OCI-LY7 (cell line): ENCODE data around the gene BLNK. TPM values are rescaled to one million over a fixed set of nuclear protein-coding genes. Genes with fewer than 3 reads are reported as not detected.
A peak's percentile ranks its signal among the peaks of the same experiment; 100 is the strongest.

Experiments
- BruUV-seq: library from RNA; stranded (reverse); fragments of 400-500 nt; replicated peaks from 2 replicates; lab custom pipeline; 2021; lab: Mats Ljungman, UMichigan
- CTCF ChIA-PET: fragments of 300-600 bp; sonication (Branson Sonifier 250); formaldehyde crosslinking; loops from one replicate; lab custom pipeline; 2022; ENCODE audit warnings: antibody characterized with exemption; ENCODE audit not compliant: unreplicated experiment; lab: Charles Lee
- POLR2A ChIA-PET: fragments of 300-600 bp; sonication (Branson Sonifier 250); formaldehyde crosslinking; loops from one replicate; lab custom pipeline; 2022; ENCODE audit warnings: antibody characterized with exemption; lab: Charles Lee
- DNase-seq: peaks from one replicate; pipeline ENCODE4 v3.0.0-alpha.2; 2015; ENCODE audit warnings: low spot score
- H2AFZ ChIP-seq: fragments of 200-600 bp; sonication (generic), shearing (Covaris generic); 2 replicates; pipeline ENCODE4 v1.6.1; 2014; ENCODE audit warnings: mild to moderate bottlenecking, antibody characterized with exemption, low read length, moderate library complexity
- H3K27ac ChIP-seq: fragments of 200-600 bp; sonication (generic); 2 replicates; pipeline ENCODE4 v1.5.1; 2014; ENCODE audit warnings: mixed run types, low read depth, mild to moderate bottlenecking, moderate library complexity, low read length, inconsistent platforms; ENCODE audit not compliant: poor library complexity, severe bottlenecking
- H3K36me3 ChIP-seq: fragments of 200-600 bp; sonication (generic); 2 replicates; pipeline ENCODE4 v1.6.1; 2014; ENCODE audit warnings: mild to moderate bottlenecking, antibody characterized with exemption, low read length, moderate library complexity, mixed read lengths; ENCODE audit not compliant: insufficient read depth
- H3K4me1 ChIP-seq: fragments of 200-600 bp; sonication (generic); 2 replicates; pipeline ENCODE4 v1.5.1; 2014; ENCODE audit warnings: mild to moderate bottlenecking, low read length; ENCODE audit not compliant: insufficient read depth, poor library complexity, severe bottlenecking
- H3K4me2 ChIP-seq: fragments of 200-600 bp; sonication (generic); 2 replicates; pipeline ENCODE4 v1.6.1; 2014; ENCODE audit warnings: mild to moderate bottlenecking, low read length
- H3K4me3 ChIP-seq: fragments of 200-600 bp; sonication (generic); 2 replicates; pipeline ENCODE4 v1.5.1; 2014; ENCODE audit warnings: mild to moderate bottlenecking, low read depth, low read length; ENCODE audit not compliant: poor library complexity, severe bottlenecking
- H3K79me2 ChIP-seq: fragments of 200-600 bp; sonication (generic); 2 replicates; pipeline ENCODE4 v1.6.1; 2016; ENCODE audit warnings: low read depth, mild to moderate bottlenecking, low read length, moderate library complexity, mixed read lengths; ENCODE audit not compliant: insufficient read depth
- H3K9me2 ChIP-seq: fragments of 200-600 bp; sonication (generic); 2 replicates; pipeline ENCODE4 v1.6.1; 2016; ENCODE audit warnings: mild to moderate bottlenecking, low read length, mixed read lengths; ENCODE audit not compliant: insufficient read depth
- H3K9me3 ChIP-seq: fragments of 200-600 bp; sonication (generic); 2 replicates; pipeline ENCODE4 v1.6.1; 2014; ENCODE audit warnings: mild to moderate bottlenecking, mixed run types, low read length, mixed read lengths
- H4K20me1 ChIP-seq: fragments of 200-600 bp; sonication (generic); 2 replicates; pipeline ENCODE4 v1.6.1; 2014; ENCODE audit warnings: mild to moderate bottlenecking, antibody characterized with exemption, low read length, moderate library complexity, mixed read lengths; ENCODE audit not compliant: insufficient read depth
- EZH2phosphoT487 ChIP-seq: fragments of 200-600 bp; sonication (generic); IDR thresholded peaks from 2 replicates; pipeline ENCODE4 v1.6.1; 2018; ENCODE audit warnings: low read depth, borderline replicate concordance, mild to moderate bottlenecking, mixed run types, antibody characterized with exemption, low read length, moderate library complexity, mixed read lengths
- intact Hi-C: fragments of 100-400 bp; cut with micrococcal nuclease; formaldehyde crosslinking; loops from one replicate; pipeline ENCODE4 v1.10.0; 2022; ENCODE audit not compliant: unreplicated experiment
- total RNA-seq, 2 experiments: library from RNA; depleted of rRNA in 1 of 2; stranded (reverse); fragments of >200 nt in 1 of 2; shearing (Covaris generic) in 1 of 2; gene quantifications; 2 replicates each; pipeline ENCODE4 v1.2.3, GENCODE V29; 2014 to 2022
- TF ChIP-seq, protein P1 (sequence below): fragments of 200-600 bp; sonication (generic); conservative IDR thresholded peaks from 2 replicates; pipeline ENCODE4 v1.5.1; 2014; ENCODE audit warnings: mild to moderate bottlenecking, antibody characterized with exemption, low read length, moderate library complexity, mixed read lengths

Gene BLNK
- total RNA-seq, 2 experiments from 2014 or later: 113 to 201 TPM

DNA sequence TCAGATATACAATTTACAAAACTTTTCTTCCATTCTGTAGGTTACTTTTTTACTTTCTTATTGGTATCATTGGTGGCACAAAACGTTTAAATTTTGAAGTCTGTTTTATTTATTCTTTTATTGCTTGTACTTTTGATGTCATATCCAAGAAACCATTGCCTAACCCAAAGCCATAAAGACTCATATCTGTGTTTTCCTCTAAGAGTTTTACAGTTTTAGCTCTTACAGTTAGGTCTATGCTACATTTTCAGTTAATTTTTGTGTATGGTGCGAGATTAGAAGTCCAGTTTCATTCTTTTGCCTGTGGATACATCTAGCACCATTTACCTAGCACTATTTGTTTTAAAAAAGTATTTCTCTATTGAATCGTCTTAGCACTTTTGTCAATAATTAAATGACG is 53.7 kb downstream of the BLNK start:
- CTCF ChIA-PET: no interaction called here
- TF ChIP-seq, protein P1, sequence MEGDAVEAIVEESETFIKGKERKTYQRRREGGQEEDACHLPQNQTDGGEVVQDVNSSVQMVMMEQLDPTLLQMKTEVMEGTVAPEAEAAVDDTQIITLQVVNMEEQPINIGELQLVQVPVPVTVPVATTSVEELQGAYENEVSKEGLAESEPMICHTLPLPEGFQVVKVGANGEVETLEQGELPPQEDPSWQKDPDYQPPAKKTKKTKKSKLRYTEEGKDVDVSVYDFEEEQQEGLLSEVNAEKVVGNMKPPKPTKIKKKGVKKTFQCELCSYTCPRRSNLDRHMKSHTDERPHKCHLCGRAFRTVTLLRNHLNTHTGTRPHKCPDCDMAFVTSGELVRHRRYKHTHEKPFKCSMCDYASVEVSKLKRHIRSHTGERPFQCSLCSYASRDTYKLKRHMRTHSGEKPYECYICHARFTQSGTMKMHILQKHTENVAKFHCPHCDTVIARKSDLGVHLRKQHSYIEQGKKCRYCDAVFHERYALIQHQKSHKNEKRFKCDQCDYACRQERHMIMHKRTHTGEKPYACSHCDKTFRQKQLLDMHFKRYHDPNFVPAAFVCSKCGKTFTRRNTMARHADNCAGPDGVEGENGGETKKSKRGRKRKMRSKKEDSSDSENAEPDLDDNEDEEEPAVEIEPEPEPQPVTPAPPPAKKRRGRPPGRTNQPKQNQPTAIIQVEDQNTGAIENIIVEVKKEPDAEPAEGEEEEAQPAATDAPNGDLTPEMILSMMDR: no peak
- no peak for TF ChIP-seq EZH2phosphoT487

GRCh38 chr10:96216775-96217174 is 54.6 kb downstream of the BLNK start:
- Histone ChIP-seq H4K20me1 (no peaks in the 10 kb centered on the region), H3K4me2 (no peak overlapping the region), H3K36me3 (peaks cover 100% of the 10 kb centered on the region), H3K9me2 (no peaks in the 10 kb centered on the region), H3K79me2 (no peaks in the 10 kb centered on the region), H3K4me3 (no peak overlapping the region), H3K9me3 (no peaks in the 10 kb centered on the region), H3K4me1 (peaks cover 4% of the 10 kb centered on the region), H2AFZ (no peak overlapping the region), H3K27ac (no peak overlapping the region)
- ChIA-PET CTCF (no interaction called here), POLR2A (no interaction called here)
- no peak for TF ChIP-seq EZH2phosphoT487
- TF ChIP-seq, protein P1: no peak
- BruUV-seq: no TSS peak
- intact Hi-C loops: loop anchor here (5.0 kb wide), 1 partner anchor 199 kb away; no protein-coding TSS in a partner anchor
- DNase-seq: no peak

More for the DNA sequence above, 53.7 kb downstream of the BLNK start:
- H3K79me2 ChIP-seq: no peaks in the 10 kb centered on the region
- no peak overlapping the region for H3K4me2 ChIP-seq
- no peak overlapping the region for H2AFZ ChIP-seq
- H4K20me1 ChIP-seq: no peaks in the 10 kb centered on the region
- intact Hi-C loops: loop anchor here (5.0 kb wide), 1 partner anchor 200 kb away; no protein-coding TSS in a partner anchor
- no peak overlapping the region for H3K27ac ChIP-seq
- H3K4me3 ChIP-seq: no peak overlapping the region
- DNase-seq: no peak
- POLR2A ChIA-PET: no interaction called here
- H3K9me3 ChIP-seq: no peaks in the 10 kb centered on the region
- H3K36me3 ChIP-seq: peaks cover 100% of the 10 kb centered on the region
- H3K4me1 ChIP-seq: peaks cover 6% of the 10 kb centered on the region
- BruUV-seq: no TSS peak
- H3K9me2 ChIP-seq: no peaks in the 10 kb centered on the region

DNA sequence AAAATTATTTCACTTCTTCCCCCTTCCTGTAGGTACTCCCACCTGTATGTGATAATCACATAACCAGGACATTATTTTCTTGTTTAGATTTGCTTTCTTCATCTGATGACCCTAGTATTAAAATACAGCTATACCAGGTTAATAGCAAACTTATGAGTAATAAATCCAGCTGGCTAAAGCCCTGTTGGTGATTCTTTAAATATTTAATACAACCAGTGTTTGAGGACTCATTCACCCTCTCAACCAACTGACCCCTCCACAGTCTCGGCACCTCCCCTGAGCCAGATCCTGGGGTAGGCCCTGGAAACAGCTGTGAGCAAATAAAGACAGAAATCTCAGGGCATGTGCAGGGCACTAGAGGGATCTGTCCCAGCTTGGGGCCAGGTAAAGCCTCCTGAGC is 58.5 kb downstream of the BLNK start:
- no peak overlapping the region for H3K4me2 ChIP-seq

More for the DNA sequence above, 58.5 kb downstream of the BLNK start:
- Histone ChIP-seq H4K20me1 (no peaks in the 10 kb centered on the region), H3K4me1 (peaks cover 40% of the 10 kb centered on the region), H3K79me2 (no peaks in the 10 kb centered on the region), H3K4me3 (no peak overlapping the region), H2AFZ (no peak overlapping the region), H3K36me3 (peaks cover 98% of the 10 kb centered on the region), H3K9me2 (no peaks in the 10 kb centered on the region), H3K27ac (no peak overlapping the region), H3K9me3 (no peaks in the 10 kb centered on the region)
- BruUV-seq: TSS peak; percentile 0
- intact Hi-C loops: no loop called here
- ChIA-PET POLR2A (interaction anchor here (1.3 to 1.4 kb wide), 2 partner anchors 9 to 79 kb away, joined by 3 to 5 read pairs; no protein-coding TSS in a partner anchor), CTCF (no interaction called here)
- TF ChIP-seq EZH2phosphoT487: no peak
- TF ChIP-seq, protein P1: no peak
- DNase-seq: no peak
